ENCODE measurements around the gene SDF2. TPM values are rescaled to one million over a fixed set of nuclear protein-coding genes. Genes with fewer than 3 reads are reported as not detected.
"Not testable (repeated sequence)": the region's sequence is repeated elsewhere in the genome, so short reads cannot be mapped to it uniquely, and the experiment has no call there.

Gene SDF2
- total RNA-seq, 1 experiment from 2014 or later: 57.7 TPM

DNA sequence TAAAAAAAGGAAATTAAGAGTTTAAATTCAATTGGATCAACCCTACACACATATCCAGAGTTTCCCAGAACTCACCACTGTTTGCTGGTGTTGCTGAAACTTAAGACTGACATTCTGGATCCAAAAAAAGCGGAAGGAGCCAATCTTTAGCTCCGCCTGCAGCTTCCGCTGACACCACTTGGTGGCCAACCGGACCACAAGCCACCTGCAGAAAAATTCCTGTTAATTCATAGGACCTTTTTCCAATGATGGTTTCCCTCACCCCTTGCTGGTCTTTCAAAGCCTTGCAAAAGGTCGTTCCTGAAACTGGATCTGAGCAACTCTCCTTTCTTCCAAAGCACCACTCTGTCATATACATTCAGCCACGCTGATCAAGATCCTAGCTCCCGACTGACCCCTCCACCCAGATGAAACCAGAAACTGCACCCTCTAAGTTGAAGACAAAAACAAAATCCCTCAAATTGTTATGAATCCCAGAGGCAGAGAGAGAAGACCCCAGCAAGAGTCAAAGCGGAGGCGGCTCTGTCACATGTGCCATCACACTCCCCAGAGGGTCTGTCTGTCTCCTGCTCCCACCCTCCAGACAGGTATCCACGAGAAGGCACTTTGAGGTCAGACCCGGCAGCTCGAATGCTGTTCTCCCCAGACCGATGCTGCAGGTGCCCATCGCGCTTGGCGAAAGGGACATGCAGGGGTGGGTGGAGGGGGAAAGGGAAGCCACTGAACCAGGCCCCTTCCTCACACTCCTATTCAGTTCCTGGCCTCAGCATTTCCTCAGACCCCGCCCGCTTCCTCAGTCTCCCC, 17.5 kb downstream of the SDF2 start:
- in situ Hi-C loops (cut with HindIII; ENCODE audit: low sequenced_read_pairs): no loop called here
- peak; percentile 53 for DNase-seq (ENCODE audit: low spot score)

DNA sequence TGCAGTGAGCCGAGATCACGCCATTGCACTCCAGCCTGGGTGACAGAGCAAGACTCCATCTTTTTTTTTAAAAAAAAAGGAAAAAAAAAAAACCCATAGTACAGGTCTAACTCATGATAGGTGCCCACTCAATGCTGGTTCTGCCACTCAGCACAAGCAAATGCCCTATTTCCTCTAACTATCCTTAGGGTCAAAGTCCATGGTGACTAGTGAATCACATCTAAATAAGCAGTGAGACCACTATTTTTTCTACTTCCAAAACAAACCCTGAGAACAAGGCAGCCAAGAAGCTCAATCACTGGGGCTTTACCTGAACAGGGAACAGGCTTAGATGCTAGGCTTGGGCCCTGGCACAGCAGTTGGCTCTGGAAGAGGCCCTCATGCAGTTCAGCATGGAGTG, 20.1 kb downstream of the SDF2 start:
- in situ Hi-C loops (cut with HindIII; ENCODE audit: low sequenced_read_pairs): no loop called here

DNA sequence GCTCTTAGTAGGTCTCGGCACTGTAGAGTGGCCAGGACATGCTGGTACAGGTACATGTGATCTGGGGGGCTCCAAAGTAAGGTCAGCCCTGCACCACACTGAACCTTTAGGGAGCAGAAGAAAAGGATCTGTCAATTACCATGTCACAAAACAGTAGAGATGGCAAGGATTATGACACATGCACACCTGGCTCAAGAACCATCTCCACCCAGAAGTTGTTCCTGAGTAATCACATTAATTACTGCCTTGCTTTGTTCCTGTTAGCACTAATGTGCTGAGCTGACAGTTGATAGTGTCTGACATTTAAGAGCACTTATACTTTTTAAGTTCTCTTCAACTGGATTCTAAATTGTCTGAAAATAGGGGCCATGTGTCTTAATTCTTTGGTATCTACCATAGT, 26.2 kb downstream of the SDF2 start:
- no peak for DNase-seq (ENCODE audit: low spot score)
- in situ Hi-C loops (cut with HindIII; ENCODE audit: low sequenced_read_pairs): no loop called here

More for the DNA sequence above, 20.1 kb downstream of the SDF2 start:
- DNase-seq (ENCODE audit: low spot score): no peak

DNA sequence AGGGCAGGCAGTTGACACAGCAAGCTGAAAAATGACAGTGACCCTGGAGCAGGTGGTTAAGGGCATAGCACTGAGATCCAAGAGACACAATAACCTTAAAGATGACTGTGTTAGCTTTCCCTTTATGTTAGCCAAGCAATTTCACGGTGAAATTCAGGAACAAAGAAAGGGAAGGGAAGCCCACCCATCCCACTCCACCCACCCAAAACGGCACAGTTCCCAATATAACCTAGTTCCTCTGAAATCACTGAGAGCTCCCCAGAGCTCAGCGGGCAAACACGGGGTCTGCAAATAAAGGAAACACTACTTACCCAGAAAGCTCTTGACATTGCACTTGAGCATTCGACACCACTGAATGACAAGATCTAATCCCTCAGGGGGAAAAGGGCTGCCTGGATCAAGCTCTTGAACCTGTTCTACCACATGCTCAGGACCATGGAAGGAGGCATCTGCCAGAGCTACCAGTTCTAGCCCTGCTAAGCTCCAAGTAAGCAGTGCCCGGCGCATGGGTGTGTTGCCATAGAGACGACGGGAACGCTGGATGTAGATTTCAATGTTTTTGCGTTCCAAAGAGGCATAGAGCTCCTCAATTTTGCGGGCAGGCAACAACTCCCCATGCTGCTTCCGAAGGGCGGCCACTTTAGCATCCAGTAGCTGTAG, 27.4 kb downstream of the SDF2 start:
- DNase-seq (ENCODE audit: low spot score): no peak
- in situ Hi-C loops (cut with HindIII; ENCODE audit: low sequenced_read_pairs): no loop called here

DNA sequence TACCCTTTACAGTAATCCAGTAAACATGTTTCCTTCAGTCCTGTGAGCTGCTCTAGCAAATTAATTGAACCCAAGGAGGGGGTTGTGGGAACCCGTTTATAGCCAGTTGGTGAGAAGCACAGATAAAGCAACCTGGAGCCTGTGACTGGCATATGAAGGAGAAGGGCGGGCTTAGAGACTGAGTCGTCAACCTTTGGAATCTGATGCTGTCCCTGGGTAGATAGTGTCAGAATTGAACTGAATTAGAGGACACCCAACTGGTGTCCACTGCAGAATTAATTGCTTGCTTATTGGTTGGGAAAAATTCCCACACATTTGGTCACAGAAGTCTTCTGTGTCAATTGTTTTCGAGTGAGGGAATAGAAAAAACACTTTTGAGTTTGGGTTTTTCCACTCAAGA, 34.9 kb downstream of the SDF2 start:
- in situ Hi-C loops (cut with HindIII; ENCODE audit: low sequenced_read_pairs): no loop called here
- DNase-seq (ENCODE audit: low spot score): no peak

DNA sequence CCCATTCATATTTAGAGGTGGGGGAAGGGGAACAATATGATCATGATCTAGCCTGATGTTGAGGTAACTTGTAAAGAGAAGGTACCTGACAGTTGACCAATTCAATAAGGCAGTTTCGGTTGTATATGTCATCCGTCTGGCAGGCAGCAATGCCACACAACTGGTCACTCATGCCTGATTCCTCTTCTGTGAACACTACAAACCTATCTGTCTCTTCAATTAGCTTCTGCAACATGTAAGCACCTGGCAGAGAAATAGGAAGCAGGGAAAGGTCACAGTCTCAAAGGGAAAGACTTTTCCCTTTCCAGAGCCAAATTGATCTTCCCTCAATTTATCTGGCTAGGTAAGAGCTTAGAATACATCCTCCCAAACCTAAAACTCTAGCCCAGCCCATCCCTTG, 37.6 kb downstream of the SDF2 start:
- in situ Hi-C loops (cut with HindIII; ENCODE audit: low sequenced_read_pairs): no loop called here
- DNase-seq (ENCODE audit: low spot score): no peak

DNA sequence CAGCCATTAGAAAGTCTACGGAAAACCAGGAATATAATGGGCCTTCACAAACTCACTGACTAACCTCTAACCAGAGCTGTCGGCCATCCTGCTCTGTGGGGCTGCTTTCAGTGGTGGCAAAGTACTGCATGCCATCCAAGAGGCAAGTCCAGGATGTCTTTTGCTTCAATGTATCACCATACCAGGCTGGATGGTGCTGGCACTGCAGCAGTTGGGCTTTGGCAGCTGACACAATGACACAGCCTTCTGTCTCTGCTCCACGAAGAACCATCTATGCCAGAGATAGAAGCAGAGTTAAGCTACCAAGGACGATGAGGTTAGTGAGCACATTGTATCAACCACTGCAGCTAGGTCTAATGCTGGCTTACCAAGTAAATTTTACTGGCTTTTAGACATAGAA, 38.0 kb downstream of the SDF2 start:
- in situ Hi-C loops (cut with HindIII; ENCODE audit: low sequenced_read_pairs): no loop called here
- no peak for DNase-seq (ENCODE audit: low spot score)

DNA sequence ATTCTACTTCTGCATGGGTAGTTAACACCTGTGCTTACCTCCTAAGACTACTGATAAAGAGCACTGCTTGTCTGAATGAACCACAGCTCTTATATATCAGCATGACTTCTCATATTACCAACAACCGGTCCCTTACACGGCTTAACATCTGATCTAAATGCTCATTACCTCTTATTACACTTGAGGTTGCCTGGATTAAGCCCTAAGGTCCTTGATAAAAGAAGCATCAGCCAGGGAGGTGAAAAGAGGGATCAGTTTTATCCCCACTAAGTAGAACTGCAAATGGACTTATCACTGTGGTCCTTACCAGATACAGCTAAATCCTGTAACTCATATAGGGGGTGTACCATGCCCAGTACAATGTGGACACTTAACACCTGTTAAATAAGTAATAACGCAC, 39.5 kb downstream of the SDF2 start:
- no peak for DNase-seq (ENCODE audit: low spot score)
- in situ Hi-C loops (cut with HindIII; ENCODE audit: low sequenced_read_pairs): no loop called here

DNA sequence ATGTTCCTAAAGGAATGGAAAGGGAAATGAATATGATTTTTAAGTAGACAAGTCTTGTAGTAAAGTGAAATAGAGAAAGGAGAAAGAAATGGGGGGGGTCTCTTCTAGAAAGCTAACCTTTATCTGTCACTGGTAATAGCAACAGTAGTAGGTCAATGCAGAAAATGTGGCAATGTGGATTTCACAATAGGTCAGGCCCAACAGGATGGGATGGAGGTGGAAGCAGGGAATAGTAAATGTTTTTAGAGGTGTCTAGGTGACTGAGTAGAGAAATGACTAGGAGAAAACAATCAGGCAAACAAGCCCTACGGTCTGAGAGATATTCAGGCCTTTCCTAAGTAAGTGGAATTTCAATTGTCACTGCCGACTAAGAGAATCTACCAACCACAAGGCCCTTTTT, 41.7 kb downstream of the SDF2 start:
- in situ Hi-C loops (cut with HindIII; ENCODE audit: low sequenced_read_pairs): no loop called here
- DNase-seq (ENCODE audit: low spot score): no peak

DNA sequence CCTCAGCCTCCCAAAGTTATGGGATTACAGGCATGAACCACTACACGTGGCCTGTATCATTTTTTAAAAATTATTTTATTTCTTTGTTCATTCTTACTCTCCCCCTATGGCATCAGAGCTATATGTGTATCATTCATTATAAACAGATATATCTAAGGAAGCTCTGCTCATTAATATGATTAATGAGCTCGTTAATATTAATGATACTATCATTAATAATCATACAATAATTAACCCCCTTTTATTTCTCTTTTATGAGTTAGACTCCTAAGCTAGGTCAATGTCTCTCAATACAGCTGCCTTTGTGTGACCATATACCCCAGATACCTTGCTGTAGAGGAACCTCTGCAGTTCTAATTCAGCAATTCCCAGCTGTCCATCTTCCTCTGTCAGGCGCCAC, 43.2 kb downstream of the SDF2 start:
- in situ Hi-C loops (cut with HindIII; ENCODE audit: low sequenced_read_pairs): no loop called here
- DNase-seq (ENCODE audit: low spot score): no peak

DNA sequence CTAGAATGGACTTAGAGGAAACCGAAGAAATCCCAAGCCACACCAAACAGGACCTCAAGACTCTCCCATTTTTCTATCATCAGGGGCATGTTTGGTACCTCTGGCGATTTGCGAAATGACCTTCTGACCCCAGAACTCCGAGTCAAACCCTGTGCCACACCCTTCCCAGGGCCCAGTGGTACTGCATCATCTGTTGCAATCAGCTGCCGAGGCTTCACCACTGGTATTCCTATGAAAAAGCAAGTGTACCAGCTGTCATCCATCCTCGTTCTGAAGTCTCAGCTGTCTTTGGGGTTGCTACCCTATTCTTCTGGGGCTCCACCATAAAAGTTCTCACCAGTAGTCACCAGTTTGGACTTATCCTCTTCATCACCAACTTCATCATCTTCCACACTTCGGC, 45.4 kb downstream of the SDF2 start:
- in situ Hi-C loops (cut with HindIII; ENCODE audit: low sequenced_read_pairs): no loop called here
- no peak for DNase-seq (ENCODE audit: low spot score)

DNA sequence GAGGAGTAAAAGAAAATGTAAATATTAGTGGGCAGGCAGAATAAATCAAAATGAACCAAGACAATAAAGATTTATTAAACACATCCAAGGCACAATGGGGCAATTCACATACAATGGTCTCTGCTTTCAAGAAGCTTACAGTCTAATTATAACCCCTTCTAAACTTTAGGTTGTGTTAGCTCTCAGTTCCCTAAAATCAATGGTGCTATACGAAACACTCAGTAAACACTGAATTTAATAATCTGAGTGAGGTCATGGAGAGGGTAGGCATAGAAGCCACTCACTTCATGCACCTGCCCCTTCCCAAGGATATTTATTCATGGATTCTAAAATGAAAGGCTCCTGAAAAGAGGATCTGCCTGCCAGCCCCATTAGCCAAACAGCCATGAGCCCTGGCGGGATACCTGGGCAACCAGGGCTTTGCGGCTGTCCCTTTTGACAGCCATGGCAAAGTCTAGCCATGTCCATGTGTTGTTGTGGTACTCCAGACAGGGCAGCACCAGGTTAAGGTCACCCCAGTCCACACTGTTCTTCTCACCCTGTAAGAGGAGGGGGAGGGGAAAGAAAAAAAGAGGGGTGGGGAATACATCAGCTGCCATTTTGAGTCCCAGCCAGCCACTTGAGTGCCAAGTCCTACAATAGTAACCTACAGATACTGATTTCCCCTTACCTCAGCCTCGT, 46.3 kb downstream of the SDF2 start:
- no peak for DNase-seq (ENCODE audit: low spot score)
- in situ Hi-C loops (cut with HindIII; ENCODE audit: low sequenced_read_pairs): no loop called here

DNA sequence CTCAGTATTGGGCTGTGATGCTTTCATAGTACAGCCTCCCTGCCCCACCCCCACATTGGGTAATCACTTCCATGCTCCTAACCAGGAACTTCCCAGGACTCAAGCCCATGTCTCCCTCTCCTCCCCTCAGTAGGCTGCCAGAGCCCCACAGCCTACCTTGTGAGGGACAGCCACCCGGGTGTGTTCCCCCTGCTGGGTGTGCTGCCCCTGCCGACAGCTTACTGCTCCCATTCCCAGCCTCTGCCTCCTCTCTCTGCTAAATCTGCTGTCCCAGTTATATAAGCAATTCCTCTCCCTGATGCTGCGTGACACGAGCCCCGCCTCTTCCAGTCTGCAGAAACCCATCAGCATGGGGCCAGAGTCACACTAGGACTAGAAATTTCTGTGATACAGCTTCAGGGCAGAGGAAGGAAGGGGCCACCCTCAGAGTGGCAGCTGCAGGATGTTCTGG, 47.8 kb downstream of the SDF2 start, which contains the start of gene RSKR:
Gene RSKR (minus strand): TSS at position 255 of the 451 bp plus-strand sequence. CDS start 24 bp downstream, at position 231.
- in situ Hi-C loops (cut with HindIII; ENCODE audit: low sequenced_read_pairs): no loop called here
- DNase-seq (ENCODE audit: low spot score): peak; percentile 54

DNA sequence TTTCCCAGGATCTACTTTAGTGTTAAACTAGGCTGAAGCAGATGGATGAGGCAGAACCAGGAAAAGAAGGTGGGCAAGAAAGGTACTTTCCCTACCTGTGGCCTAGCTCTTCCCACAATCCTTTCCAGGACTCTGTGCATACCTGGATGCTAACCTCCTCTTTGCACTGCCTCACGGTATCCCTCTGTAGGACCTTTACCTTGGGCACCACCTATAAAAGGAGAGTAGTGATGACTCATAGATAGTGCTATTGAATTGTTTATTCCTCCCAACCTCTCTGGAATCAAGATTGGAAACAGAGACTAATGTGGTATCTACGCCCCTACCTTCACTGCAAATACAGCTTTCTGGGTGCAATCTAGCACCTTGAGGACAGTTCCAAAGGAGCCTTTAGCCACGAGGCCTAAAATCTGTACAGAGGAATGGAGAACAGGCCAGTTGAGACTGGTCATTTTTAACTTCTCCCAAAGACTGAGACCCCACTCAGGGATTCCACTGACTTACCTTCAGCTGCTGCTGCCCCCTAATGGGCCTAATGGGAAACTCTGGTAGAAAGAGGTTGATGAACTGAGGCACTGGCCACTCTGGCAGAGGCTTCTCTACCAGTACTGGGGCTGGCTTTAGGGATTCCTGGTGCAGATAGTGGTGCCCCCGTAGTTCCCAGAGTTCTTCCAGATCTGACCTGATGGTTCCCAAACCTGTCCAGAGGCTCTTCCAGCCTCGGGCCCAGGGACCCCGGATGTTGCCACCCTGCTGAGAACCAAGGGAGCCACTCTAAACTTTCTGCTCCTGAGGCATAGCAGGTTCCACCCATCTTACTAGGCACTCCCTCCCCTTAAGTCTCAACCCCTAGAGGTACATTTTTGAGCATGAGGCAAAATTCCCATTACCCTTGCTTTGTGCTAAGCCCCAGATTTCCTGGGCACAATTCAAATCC, 48.5 kb downstream of the SDF2 start:
- DNase-seq (ENCODE audit: low spot score): peak; percentile 59
- in situ Hi-C loops (cut with HindIII; ENCODE audit: low sequenced_read_pairs): no loop called here

DNA sequence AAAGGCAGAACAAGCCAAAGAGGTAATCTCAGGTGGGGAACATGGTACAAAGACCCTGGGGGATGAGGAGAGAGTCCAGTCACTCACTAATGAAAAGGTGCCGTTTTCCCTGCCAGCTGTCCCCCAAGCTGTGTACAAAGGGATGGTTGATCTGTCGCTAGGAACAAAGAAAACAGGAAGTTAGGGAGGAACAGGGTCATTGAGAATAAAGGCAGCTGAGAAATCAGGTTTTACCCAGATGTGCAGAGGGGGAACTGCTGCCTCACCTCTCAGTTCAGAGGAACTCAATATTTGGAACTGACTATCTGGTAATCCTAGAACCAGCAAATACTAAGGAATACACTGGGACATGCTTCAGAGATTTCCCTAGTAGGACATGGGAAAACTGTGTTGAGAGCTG, 49.2 kb downstream of the SDF2 start:
- no peak for DNase-seq (ENCODE audit: low spot score)
- in situ Hi-C loops (cut with HindIII; ENCODE audit: low sequenced_read_pairs): no loop called here

DNA sequence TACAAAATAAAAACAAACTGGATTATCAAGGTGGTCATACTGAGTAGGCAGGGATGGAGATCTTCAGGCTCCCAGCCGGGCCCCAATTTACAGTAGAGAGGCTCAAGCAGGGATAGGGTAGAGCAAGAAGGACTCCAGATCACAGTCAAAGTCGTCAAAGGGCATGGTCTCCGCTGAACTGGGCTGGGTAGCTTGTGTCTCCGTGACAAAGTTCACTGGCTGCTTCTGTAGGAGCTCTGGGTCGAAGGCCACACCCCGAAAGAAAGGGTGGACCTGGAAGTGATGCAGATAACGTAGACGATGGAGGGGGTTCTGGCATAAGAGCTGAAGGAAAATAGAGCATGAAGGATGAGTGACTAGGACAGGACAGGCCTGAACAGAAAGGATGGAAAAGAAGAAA, 51.3 kb downstream of the SDF2 start:
- in situ Hi-C loops (cut with HindIII; ENCODE audit: low sequenced_read_pairs): no loop called here
- DNase-seq (ENCODE audit: low spot score): no peak

DNA sequence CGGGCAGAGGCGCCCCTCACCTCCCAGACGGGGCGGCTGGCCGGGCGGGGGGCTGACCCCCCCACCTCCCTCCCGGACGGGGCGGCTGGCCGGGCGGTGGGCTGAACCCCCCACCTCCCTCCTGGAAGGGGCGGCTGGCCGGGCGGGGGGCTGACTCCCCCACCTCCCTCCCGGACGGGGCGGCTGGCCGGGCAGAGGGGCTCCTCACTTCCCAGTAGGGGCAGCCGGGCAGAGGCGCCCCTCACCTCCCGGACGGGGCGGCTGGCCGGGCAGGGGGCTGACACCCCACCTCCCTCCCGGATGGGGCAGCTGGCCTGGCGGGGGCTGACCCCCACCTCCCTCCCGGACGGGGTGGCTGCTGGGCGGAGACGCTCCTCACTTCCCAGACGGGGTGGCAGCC, 57.7 kb downstream of the SDF2 start:
- in situ Hi-C loops (cut with HindIII; ENCODE audit: low sequenced_read_pairs); DNase-seq (ENCODE audit: low spot score): not testable (repeated sequence)

DNA sequence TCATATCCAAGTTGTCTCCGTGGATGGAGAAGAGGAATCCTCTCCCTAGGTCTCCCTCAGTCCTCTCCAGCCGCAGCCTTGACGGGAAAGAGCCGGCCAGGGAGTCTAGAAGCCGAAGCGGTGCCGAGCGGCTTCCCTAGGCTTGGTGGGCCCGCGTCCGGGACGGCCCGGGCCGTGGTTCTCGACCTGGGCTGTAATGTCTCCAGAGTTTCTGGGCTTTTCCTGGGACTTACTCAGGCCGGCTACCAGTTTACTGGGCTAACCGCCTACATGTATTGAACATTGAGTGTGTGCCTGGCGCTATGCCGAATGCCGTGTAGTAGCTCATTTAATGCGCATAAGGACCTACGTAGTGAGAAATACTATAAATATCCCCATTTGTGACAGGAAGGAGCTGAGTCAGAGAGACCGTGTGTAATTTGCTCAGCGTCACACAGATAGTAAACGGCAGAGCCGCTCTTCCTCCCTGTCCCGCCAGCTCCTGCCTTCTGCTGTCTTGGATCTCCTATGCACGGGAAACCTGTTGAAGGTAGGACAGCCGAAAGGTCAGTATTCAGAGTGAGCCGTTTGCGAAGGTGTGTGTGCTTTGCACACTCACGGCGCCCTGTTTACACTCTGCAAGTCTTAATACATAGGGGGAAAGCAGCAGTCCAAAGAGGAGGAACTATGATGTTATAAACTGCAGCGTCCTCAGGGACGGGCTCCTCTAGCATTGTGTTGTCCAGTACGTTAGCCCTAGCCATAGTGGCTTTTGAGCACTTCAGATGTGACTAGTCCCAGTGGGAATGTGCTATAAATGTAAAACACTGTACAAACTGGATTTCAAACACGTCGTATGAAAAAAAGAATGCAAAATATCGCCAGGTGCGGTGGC, 62.2 kb downstream of the SDF2 start:
- in situ Hi-C loops (cut with HindIII; ENCODE audit: low sequenced_read_pairs): no loop called here
- peak; percentile 69 for DNase-seq (ENCODE audit: low spot score)
